ENCODE measurements around the gene ADAMTS19. TPM values are rescaled to one million over a fixed set of nuclear protein-coding genes. Genes with fewer than 3 reads are reported as not detected.
"Not testable (repeated sequence)": the region's sequence is repeated elsewhere in the genome, so short reads cannot be mapped to it uniquely, and the experiment has no call there.

ADAMTS19 gene
- total RNA-seq, 1 donor from 2014 or later = 40.4 TPM

GRCh38 chr5:129591508-129592160 lies 131.5 kb downstream of the ADAMTS19 start:
- DNase-seq (ENCODE audit: low spot score) = no peak

- DNase-seq (ENCODE audit: low spot score) = peak; percentile 65
Measured at GRCh38 chr5:129593525-129593924, 133.4 kb downstream of the ADAMTS19 start.

GRCh38 chr5:129601576-129601975 lies 141.5 kb downstream of the ADAMTS19 start:
- no peak for DNase-seq (ENCODE audit: low spot score)

- DNase-seq (ENCODE audit: low spot score) = no peak
Measured at GRCh38 chr5:129608350-129608749, 148.3 kb downstream of the ADAMTS19 start.

- no peak for DNase-seq (ENCODE audit: low spot score)
Measured at GRCh38 chr5:129609710-129610109, 149.6 kb downstream of the ADAMTS19 start.

GRCh38 chr5:129616517-129616916 lies 156.4 kb downstream of the ADAMTS19 start:
- peak; percentile 59 for DNase-seq (ENCODE audit: low spot score)

GRCh38 chr5:129617206-129617605 lies 157.1 kb downstream of the ADAMTS19 start:
- DNase-seq (ENCODE audit: low spot score) = no peak

- no peak for DNase-seq (ENCODE audit: low spot score)
Measured at GRCh38 chr5:129619782-129620181, 159.7 kb downstream of the ADAMTS19 start.

GRCh38 chr5:129622531-129622930 lies 162.4 kb downstream of the ADAMTS19 start:
- no peak for DNase-seq (ENCODE audit: low spot score)

GRCh38 chr5:129629575-129629974 lies 169.5 kb downstream of the ADAMTS19 start:
- no peak for DNase-seq (ENCODE audit: low spot score)

- no peak for DNase-seq (ENCODE audit: low spot score)
Measured at GRCh38 chr5:129630101-129630500, 170.0 kb downstream of the ADAMTS19 start.

- DNase-seq (ENCODE audit: low spot score) = peak; percentile 63
Measured at GRCh38 chr5:129631961-129632360, 171.9 kb downstream of the ADAMTS19 start.

GRCh38 chr5:129637501-129637900 lies 177.4 kb downstream of the ADAMTS19 start:
- not testable (repeated sequence) for DNase-seq (ENCODE audit: low spot score)

- no peak for DNase-seq (ENCODE audit: low spot score)
Measured at GRCh38 chr5:129639331-129639730, 179.2 kb downstream of the ADAMTS19 start.

- peak; percentile 57 for DNase-seq (ENCODE audit: low spot score)
Measured at GRCh38 chr5:129652349-129653056, 192.4 kb downstream of the ADAMTS19 start.

GRCh38 chr5:129653057-129653375 lies 192.9 kb downstream of the ADAMTS19 start:
- peak; percentile 35 for DNase-seq (ENCODE audit: low spot score)

- DNase-seq (ENCODE audit: low spot score) = no peak
Measured at GRCh38 chr5:129653442-129653841, 193.3 kb downstream of the ADAMTS19 start.

- no peak for DNase-seq (ENCODE audit: low spot score)
Measured at GRCh38 chr5:129656952-129657351, 196.9 kb downstream of the ADAMTS19 start.

- DNase-seq (ENCODE audit: low spot score) = no peak
Measured at GRCh38 chr5:129658801-129659200, 198.7 kb downstream of the ADAMTS19 start.

- DNase-seq (ENCODE audit: low spot score) = no peak
Measured at GRCh38 chr5:129661366-129662035, 201.4 kb downstream of the ADAMTS19 start.

- DNase-seq (ENCODE audit: low spot score) = no peak
Measured at GRCh38 chr5:129664336-129664937, 204.3 kb downstream of the ADAMTS19 start.

- DNase-seq (ENCODE audit: low spot score) = no peak
Measured at GRCh38 chr5:129670957-129671500, 210.9 kb downstream of the ADAMTS19 start.
